ENCODE measurements around the gene DHX32. TPM values are rescaled to one million over a fixed set of nuclear protein-coding genes. Genes with fewer than 3 reads are reported as not detected.

Gene DHX32
- total RNA-seq, 4 donors from 2014 or later = 22.1 to 31.5 (median 27.5) TPM

GRCh38 chr10:125857185-125857760 is 23.8 kb downstream of the DHX32 start:
- no peaks in the 10 kb centered on the region for H3K4me1 ChIP-seq
- H3K4me3 ChIP-seq = no peak overlapping the region
- TF ChIP-seq CTCF (IDR thresholded peaks at IDR 0.05) (no peak), POLR2A (IDR thresholded peaks at IDR 0.05) (no peak), EP300 (IDR thresholded peaks at IDR 0.05) (no peak), POLR2AphosphoS5 (IDR thresholded peaks at IDR 0.05) (no peak)
- no peaks in the 10 kb centered on the region for H3K9me3 ChIP-seq
- no peak overlapping the region for H3K27ac ChIP-seq
- 83% methylated on average over 1 of the region's 2 CpGs; no CpG with 5 or more reads in 1 of the 2 donors for WGBS, 2 donors (ENCODE audit: low coverage in 1 of 2)
- no peak for ATAC-seq
- H3K36me3 ChIP-seq = peaks cover 0 to 72% of the 10 kb centered on the region in 2 donors
- H3K27me3 ChIP-seq = no peaks in the 10 kb centered on the region

DNA sequence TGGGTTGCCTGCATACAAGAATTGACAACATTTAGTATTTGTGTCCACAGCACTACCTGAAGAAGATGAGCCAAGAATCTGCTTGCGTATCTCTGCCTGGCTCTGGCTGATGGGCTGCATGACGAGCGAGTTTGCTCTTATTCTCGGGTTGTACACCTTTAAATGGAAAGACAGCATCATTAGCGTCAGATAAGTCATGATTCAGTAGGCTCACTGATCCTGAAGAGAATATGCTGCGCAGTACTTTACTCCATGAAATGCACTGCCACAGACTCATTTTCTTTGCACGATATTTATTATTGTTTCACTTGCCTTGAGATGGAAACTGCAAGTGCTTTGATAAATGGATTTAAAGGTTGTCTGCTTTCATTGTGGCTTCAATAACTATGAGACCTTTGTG is 28.6 kb downstream of the DHX32 start:
- H3K27ac ChIP-seq = no peak overlapping the region
- no peak for ATAC-seq
- H3K9me3 ChIP-seq = no peaks in the 10 kb centered on the region
- no peak for TF ChIP-seq CTCF (IDR thresholded peaks at IDR 0.05)
- no peak for TF ChIP-seq POLR2AphosphoS5 (IDR thresholded peaks at IDR 0.05)
- no peak for TF ChIP-seq POLR2A (IDR thresholded peaks at IDR 0.05)
- TF ChIP-seq EP300 (IDR thresholded peaks at IDR 0.05) = no peak
- peaks cover 0 to 89% of the 10 kb centered on the region in 2 donors for H3K36me3 ChIP-seq
- WGBS, 2 donors (ENCODE audit: low coverage in 1 of 2) = 84 to 94% methylated on average over 7 of the region's 7 CpGs
- H3K4me1 ChIP-seq = no peaks in the 10 kb centered on the region
- H3K27me3 ChIP-seq = no peaks in the 10 kb centered on the region
- no peak overlapping the region for H3K4me3 ChIP-seq

DNA sequence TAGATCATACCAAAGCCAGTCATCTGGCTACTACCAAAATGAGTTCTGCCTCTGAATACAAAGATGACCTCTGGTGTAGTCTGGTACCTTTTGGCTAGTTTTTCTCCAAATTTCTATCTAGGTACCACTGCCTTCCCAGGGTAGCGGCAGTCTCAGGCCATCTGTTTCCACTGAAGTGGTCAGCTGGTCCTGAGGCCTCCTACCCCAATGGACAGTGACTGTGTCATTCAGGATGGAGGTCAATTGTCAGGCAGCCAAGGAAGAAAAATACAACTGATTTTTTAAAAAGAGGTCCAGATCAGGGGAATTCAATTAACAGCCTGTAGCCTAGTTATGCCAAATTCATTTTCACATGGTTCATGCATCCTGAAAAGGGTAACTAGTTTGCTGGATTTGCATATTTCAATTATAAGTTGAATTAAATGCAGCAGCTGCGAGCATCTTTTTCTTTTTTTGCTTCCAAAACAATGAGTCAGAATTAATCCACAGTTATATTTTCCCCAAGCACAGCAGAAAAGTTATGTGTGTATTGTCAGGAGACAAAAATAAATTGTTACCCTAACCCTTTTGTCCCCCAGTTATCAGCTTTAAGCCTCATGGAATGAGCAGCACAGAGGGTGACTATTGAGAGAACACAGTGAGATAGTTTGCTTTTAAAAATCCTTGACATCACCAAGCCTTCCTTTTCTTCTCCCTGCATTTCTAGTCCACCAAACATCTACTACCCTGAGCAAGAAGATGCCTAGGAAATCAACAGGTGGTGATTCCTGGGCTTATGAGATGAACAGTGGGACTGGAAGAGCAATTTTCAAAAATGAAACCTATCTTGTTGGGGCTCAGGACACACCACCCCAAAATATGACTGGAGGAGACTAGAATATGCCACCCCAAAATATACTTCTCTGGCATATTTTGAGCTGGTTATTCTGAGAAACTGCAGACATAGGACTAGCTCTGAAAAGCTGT is 30.0 kb downstream of the DHX32 start:
- Histone ChIP-seq H3K27me3 (no peaks in the 10 kb centered on the region), H3K27ac (no peak overlapping the region), H3K36me3 (peaks cover 0 to 89% of the 10 kb centered on the region in 2 donors), H3K4me1 (no peaks in the 10 kb centered on the region), H3K4me3 (no peak overlapping the region), H3K9me3 (no peaks in the 10 kb centered on the region)
- TF ChIP-seq POLR2A (IDR thresholded peaks at IDR 0.05) = no peak
- TF ChIP-seq EP300 (IDR thresholded peaks at IDR 0.05) = no peak
- TF ChIP-seq POLR2AphosphoS5 (IDR thresholded peaks at IDR 0.05) = no peak
- TF ChIP-seq CTCF (IDR thresholded peaks at IDR 0.05) = no peak
- no peak for ATAC-seq
- WGBS, 2 donors (ENCODE audit: low coverage in 1 of 2) = 50 to 82% methylated on average over 1 of the region's 2 CpGs

GRCh38 chr10:125849448-125849847 is 31.6 kb downstream of the DHX32 start:
- Histone ChIP-seq H3K27ac (no peak overlapping the region), H3K9me3 (no peaks in the 10 kb centered on the region), H3K4me1 (peaks cover 0 to 3% (median 0%) of the 10 kb centered on the region in 3 donors), H3K36me3 (peaks cover 0 to 93% of the 10 kb centered on the region in 2 donors), H3K4me3 (no peak overlapping the region), H3K27me3 (no peaks in the 10 kb centered on the region)
- 81 to 100% methylated on average over 5 to 7 of the region's 7 CpGs for WGBS, 2 donors (ENCODE audit: low coverage in 1 of 2)
- no peak for ATAC-seq
- TF ChIP-seq CTCF (IDR thresholded peaks at IDR 0.05) = no peak

Measured in gastroesophageal sphincter (tissue), 4 donors.